ENCODE data around the gene FAM76A.

- no peak for TF ChIP-seq POLR2A (IDR thresholded peaks at IDR 0.05)
- TF ChIP-seq CTCF (IDR thresholded peaks at IDR 0.05), result no peak
Measured at GRCh38 chr1:27784700-27785099, 58.9 kb downstream of the FAM76A start.

Measured in lower leg skin (tissue), 3 donors.